HuH-7 (cell line): ENCODE measurements around the gene ZNF469.
"Not testable (repeated sequence)": the region's sequence is repeated elsewhere in the genome, so short reads cannot be mapped to it uniquely, and the experiment has no call there.

ENCODE experiments used
- DNase-seq: peaks from one replicate; pipeline ENCODE4 v3.0.0; 2011; ENCODE audit warnings: low spot score

ZNF469 gene

GRCh38 chr16:88360401-88360800 lies 22.4 kb upstream of the ZNF469 start:
- not testable (repeated sequence) for DNase-seq

GRCh38 chr16:88360999-88361398 lies 21.8 kb upstream of the ZNF469 start:
- DNase-seq, result no peak

GRCh38 chr16:88361775-88362174 lies 21.0 kb upstream of the ZNF469 start:
- DNase-seq, result no peak

- DNase-seq, result no peak
Measured at GRCh38 chr16:88363239-88363891, 19.4 kb upstream of the ZNF469 start.

GRCh38 chr16:88365244-88365865 lies 17.4 kb upstream of the ZNF469 start:
- DNase-seq, result no peak

- no peak for DNase-seq
Measured at GRCh38 chr16:88366032-88366703, 16.6 kb upstream of the ZNF469 start.

- DNase-seq, result no peak
Measured at GRCh38 chr16:88366704-88367047, 16.1 kb upstream of the ZNF469 start.

GRCh38 chr16:88367560-88367959 lies 15.2 kb upstream of the ZNF469 start:
- no peak for DNase-seq

GRCh38 chr16:88368036-88368435 lies 14.7 kb upstream of the ZNF469 start:
- DNase-seq, result no peak

- DNase-seq, result no peak
Measured at GRCh38 chr16:88368994-88369393, 13.8 kb upstream of the ZNF469 start.

- DNase-seq, result no peak
Measured at GRCh38 chr16:88369447-88370008, 13.2 kb upstream of the ZNF469 start.

- DNase-seq, result no peak
Measured at GRCh38 chr16:88370365-88370764, 12.4 kb upstream of the ZNF469 start.

- DNase-seq, result no peak
Measured at GRCh38 chr16:88372522-88372921, 10.2 kb upstream of the ZNF469 start.

GRCh38 chr16:88373211-88373610 lies 9.5 kb upstream of the ZNF469 start:
- no peak for DNase-seq

GRCh38 chr16:88373927-88374492 lies 8.7 kb upstream of the ZNF469 start:
- no peak for DNase-seq

GRCh38 chr16:88374736-88375135 lies 8.0 kb upstream of the ZNF469 start:
- DNase-seq, result no peak

- no peak for DNase-seq
Measured at GRCh38 chr16:88375236-88375975, 7.4 kb upstream of the ZNF469 start.

- DNase-seq, result no peak
Measured at GRCh38 chr16:88375996-88376834, 6.5 kb upstream of the ZNF469 start.

GRCh38 chr16:88376835-88377726 lies 5.7 kb upstream of the ZNF469 start:
- DNase-seq, result no peak

- DNase-seq, result no peak
Measured at GRCh38 chr16:88377961-88378360, 4.8 kb upstream of the ZNF469 start.
